ENCODE measurements around the gene SENP1.
A peak's percentile ranks its signal among the peaks of the same experiment; 100 is the strongest.
"Not testable (repeated sequence)": the region's sequence is repeated elsewhere in the genome, so short reads cannot be mapped to it uniquely, and the experiment has no call there.

Gene SENP1

GRCh38 chr12:48118284-48118871 is 12.5 kb upstream of the SENP1 start:
- Histone ChIP-seq H3K9ac (no peak overlapping the region), H3K4me3 (peak overlapping the region; percentile 81; the same call in 1 of the 2 replicates), H4K20me1 (no peaks in the 10 kb centered on the region; the same call in 1 of the 2 replicates), H3K27ac (no peak overlapping the region), H3K4me1 (peaks cover 30% of the 10 kb centered on the region), H3K36me3 (peaks cover 18% of the 10 kb centered on the region), H3K4me2 (peak overlapping the region; percentile 97), H3K9me3 (no peaks in the 10 kb centered on the region), H3K27me3 (no peaks in the 10 kb centered on the region)
- no peak for TF ChIP-seq Cebpa-rat (IDR thresholded peaks at IDR 0.05)

GRCh38 chr12:48115957-48116356 is 10.1 kb upstream of the SENP1 start:
- no peaks in the 10 kb centered on the region for H3K36me3 ChIP-seq
- no peaks in the 10 kb centered on the region for H3K9me3 ChIP-seq
- H4K20me1 ChIP-seq, result no peaks in the 10 kb centered on the region; the same call in 1 of the 2 replicates
- H3K9ac ChIP-seq, result no peak overlapping the region
- H3K4me3 ChIP-seq, result no peak overlapping the region
- peaks cover 21% of the 10 kb centered on the region for H3K4me1 ChIP-seq
- TF ChIP-seq Cebpa-rat (IDR thresholded peaks at IDR 0.05), result no peak
- H3K27ac ChIP-seq, result no peak overlapping the region
- H3K27me3 ChIP-seq, result no peaks in the 10 kb centered on the region
- no peak overlapping the region for H3K4me2 ChIP-seq

GRCh38 chr12:48111312-48111693 is 5.4 kb upstream of the SENP1 start:
- H3K4me1 ChIP-seq, result peaks cover 29% of the 10 kb centered on the region
- not testable (repeated sequence) for H3K4me2 ChIP-seq, H3K27ac ChIP-seq, H3K27me3 ChIP-seq, H3K4me3 ChIP-seq, H3K36me3 ChIP-seq, H3K9me3 ChIP-seq, H3K9ac ChIP-seq, H4K20me1 ChIP-seq

- TF ChIP-seq Cebpa-rat (IDR thresholded peaks at IDR 0.05), result no peak
- H3K4me3 ChIP-seq, result no peak overlapping the region
- no peak overlapping the region for H3K4me2 ChIP-seq
- peaks cover 29% of the 10 kb centered on the region for H3K4me1 ChIP-seq
- no peak overlapping the region for H3K27ac ChIP-seq
- H3K36me3 ChIP-seq, result no peaks in the 10 kb centered on the region
- H3K9ac ChIP-seq, result no peak overlapping the region
- no peaks in the 10 kb centered on the region for H3K9me3 ChIP-seq
- H4K20me1 ChIP-seq, result no peaks in the 10 kb centered on the region
- no peaks in the 10 kb centered on the region for H3K27me3 ChIP-seq
These were observed 4.9 kb upstream of the SENP1 start for GRCh38 chr12:48110691-48111311.

- Histone ChIP-seq H3K9ac (no peak overlapping the region), H3K4me1 (peaks cover 34% of the 10 kb centered on the region), H4K20me1 (no peaks in the 10 kb centered on the region), H3K4me3 (no peak overlapping the region), H3K36me3 (no peaks in the 10 kb centered on the region), H3K27ac (no peak overlapping the region), H3K9me3 (no peaks in the 10 kb centered on the region), H3K4me2 (peak overlapping the region; percentile 19), H3K27me3 (no peaks in the 10 kb centered on the region)
- TF ChIP-seq Cebpa-rat (IDR thresholded peaks at IDR 0.05), result no peak
These were observed 3.5 kb upstream of the SENP1 start for GRCh38 chr12:48109424-48109823.

GRCh38 chr12:48106681-48107613 is 1.1 kb upstream of the SENP1 start:
- Histone ChIP-seq H3K27me3 (no peaks in the 10 kb centered on the region), H3K4me3 (peak overlapping the region; percentile 87), H3K4me2 (peak overlapping the region; percentile 89), H4K20me1 (no peaks in the 10 kb centered on the region), H3K4me1 (peaks cover 57% of the 10 kb centered on the region), H3K36me3 (no peaks in the 10 kb centered on the region), H3K9me3 (no peaks in the 10 kb centered on the region), H3K27ac (peak overlapping the region; percentile 98), H3K9ac (peak overlapping the region; percentile 96)
- TF ChIP-seq Cebpa-rat (IDR thresholded peaks at IDR 0.05), result no peak

GRCh38 chr12:48105321-48105866 is 485 bp downstream of the SENP1 start:
- Histone ChIP-seq H3K27ac (peak overlapping the region; percentile 98), H3K4me3 (peak overlapping the region; percentile 87), H3K27me3 (no peaks in the 10 kb centered on the region), H3K9me3 (no peaks in the 10 kb centered on the region), H3K9ac (peak overlapping the region; percentile 96), H3K4me2 (peak overlapping the region; percentile 89), H3K36me3 (no peaks in the 10 kb centered on the region; the same call in 1 of the 2 replicates), H4K20me1 (0 out of 2 replicates have a peak, but pooled peaks cover 6% of the 10 kb centered on the region), H3K4me1 (peaks cover 59% of the 10 kb centered on the region)
- TF ChIP-seq Cebpa-rat (IDR thresholded peaks at IDR 0.05), result no peak

GRCh38 chr12:48104531-48104930 is 1.3 kb downstream of the SENP1 start:
- peaks cover 10% of the 10 kb centered on the region; the same call in 1 of the 2 replicates for H4K20me1 ChIP-seq
- H3K9ac ChIP-seq, result peak overlapping the region; percentile 96
- peak overlapping the region; percentile 98; the same call in 1 of the 2 replicates for H3K27ac ChIP-seq
- peak overlapping the region; percentile 89 for H3K4me2 ChIP-seq
- H3K4me3 ChIP-seq, result peak overlapping the region; percentile 87
- TF ChIP-seq Cebpa-rat (IDR thresholded peaks at IDR 0.05), result no peak
- no peaks in the 10 kb centered on the region for H3K9me3 ChIP-seq
- H3K36me3 ChIP-seq, result peaks cover 2% of the 10 kb centered on the region; the same call in 1 of the 2 replicates
- peaks cover 55% of the 10 kb centered on the region for H3K4me1 ChIP-seq
- H3K27me3 ChIP-seq, result no peaks in the 10 kb centered on the region

- TF ChIP-seq Cebpa-rat (IDR thresholded peaks at IDR 0.05), result no peak
- Histone ChIP-seq H3K27me3 (no peaks in the 10 kb centered on the region), H3K9ac (no peak overlapping the region), H3K4me1 (no peaks in the 10 kb centered on the region), H3K36me3 (peaks cover 89% of the 10 kb centered on the region), H4K20me1 (no peaks in the 10 kb centered on the region), H3K27ac (no peak overlapping the region), H3K9me3 (no peaks in the 10 kb centered on the region), H3K4me2 (no peak overlapping the region), H3K4me3 (no peak overlapping the region)
These were observed 13.3 kb downstream of the SENP1 start for GRCh38 chr12:48092611-48093010.

Measured in BLaER1 (cell line).